A673 (cell line): Measurements from ENCODE around the gene CCDC34. TPM values are rescaled to one million over a fixed set of nuclear protein-coding genes. Genes with fewer than 3 reads are reported as not detected.

Experiments
- BruUV-seq: library from RNA; stranded (reverse); fragments of 400-500 nt; replicated peaks from 2 replicates; lab custom pipeline; 2021; lab: Mats Ljungman, UMichigan
- CTCF ChIA-PET: fragments of 300-600 bp; sonication (Branson Sonifier 250); formaldehyde crosslinking; loops from one replicate; lab custom pipeline; 2022; ENCODE audit warnings: antibody characterized with exemption; lab: Charles Lee
- POLR2A ChIA-PET: fragments of 300-600 bp; sonication (Branson Sonifier 250); formaldehyde crosslinking; loops from one replicate; lab custom pipeline; 2022; ENCODE audit warnings: antibody characterized with exemption; ENCODE audit not compliant: low non-redundant PET; lab: Charles Lee
- DNase-seq: peaks from one replicate; pipeline ENCODE4 v3.0.0-alpha.2; 2015; ENCODE audit warnings: low spot score
- H3K27ac ChIP-seq: fragments of 200-600 bp; sonication (generic); 2 replicates; pipeline ENCODE4 v1.5.1; 2016; ENCODE audit warnings: mixed run types, low read depth, mild to moderate bottlenecking, mixed read lengths, antibody characterized with exemption, low read length; ENCODE audit not compliant: poor library complexity, severe bottlenecking
- H3K27me3 ChIP-seq: fragments of 200-600 bp; sonication (generic); replicated peaks from 2 replicates; pipeline ENCODE4 v1.6.1; 2017; ENCODE audit warnings: mixed run types, low read depth, mild to moderate bottlenecking, mixed read lengths, antibody characterized with exemption, low read length; ENCODE audit not compliant: insufficient read depth, poor library complexity
- H3K36me3 ChIP-seq: fragments of 200-600 bp; sonication (generic); 2 replicates; pipeline ENCODE4 v1.6.1; 2016; ENCODE audit warnings: mixed run types, mild to moderate bottlenecking, mixed read lengths, antibody characterized with exemption, low read length; ENCODE audit not compliant: insufficient read depth, poor library complexity, severe bottlenecking
- H3K4me1 ChIP-seq: fragments of 200-600 bp; sonication (generic); 2 replicates; pipeline ENCODE4 v1.6.1; 2017; ENCODE audit warnings: mixed run types, mild to moderate bottlenecking, mixed read lengths, antibody characterized with exemption, low read length; ENCODE audit not compliant: insufficient read depth, poor library complexity, severe bottlenecking
- H3K4me3 ChIP-seq: fragments of 200-600 bp; sonication (generic); 2 replicates; pipeline ENCODE4 v1.5.1; 2016; ENCODE audit warnings: low read depth, mixed run types, mild to moderate bottlenecking, mixed read lengths, low read length; ENCODE audit not compliant: poor library complexity, severe bottlenecking
- H3K9me3 ChIP-seq: fragments of 200-600 bp; sonication (generic); 2 replicates; pipeline ENCODE4 v1.6.1; 2016; ENCODE audit warnings: mixed run types, low read depth, mild to moderate bottlenecking, mixed read lengths, antibody characterized with exemption, low read length; ENCODE audit not compliant: poor library complexity, severe bottlenecking
- EZH2 ChIP-seq: fragments of 200-600 bp; sonication (generic); IDR thresholded peaks from 2 replicates; pipeline ENCODE4 v1.6.1; 2017; ENCODE audit warnings: borderline replicate concordance, low read depth, mild to moderate bottlenecking, mixed read lengths, antibody characterized with exemption, low read length; ENCODE audit not compliant: poor library complexity, severe bottlenecking
- intact Hi-C: fragments of 100-400 bp; cut with micrococcal nuclease; formaldehyde crosslinking; loops from one replicate; pipeline ENCODE4 v1.10.0; 2022; ENCODE audit not compliant: unreplicated experiment
- total RNA-seq: library from RNA; stranded (reverse); gene quantifications from 2 replicates; pipeline ENCODE4 v1.2.3, GENCODE V29; 2021
- TF ChIP-seq, protein P1 (sequence below): fragments of 300-800, 200-600 bp; sonication (generic); conservative IDR thresholded peaks from 2 replicates; pipeline ENCODE4 v1.5.1; 2017; ENCODE audit warnings: low read depth, mild to moderate bottlenecking, antibody characterized with exemption, low read length, moderate library complexity, mixed read lengths

CCDC34 gene
- total RNA-seq, 1 experiment from 2014 or later: 101 TPM

DNA sequence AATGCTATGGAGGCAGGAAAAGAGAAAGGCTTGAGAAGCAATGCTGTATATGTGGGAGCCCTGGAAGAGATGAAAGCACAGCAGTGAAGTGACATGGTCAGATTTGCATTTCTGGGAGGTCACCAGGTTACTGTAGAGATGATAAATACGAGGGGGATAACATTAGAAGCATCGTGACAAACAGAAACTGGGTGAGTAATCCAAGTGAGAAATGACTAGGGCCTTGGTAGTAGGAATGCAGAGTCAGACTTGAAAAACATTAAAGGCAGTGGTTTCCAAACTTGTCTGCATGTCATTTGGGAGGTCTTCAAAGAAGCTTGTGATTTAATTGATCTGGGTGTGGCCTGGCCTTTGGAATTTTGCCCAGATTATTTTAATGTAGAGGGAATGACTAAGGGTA lies 43.9 kb downstream of the CCDC34 start:
- H3K27me3 ChIP-seq: no peaks in the 10 kb centered on the region
- intact Hi-C loops: no loop called here
- H3K36me3 ChIP-seq: no peaks in the 10 kb centered on the region
- CTCF ChIA-PET: no interaction called here
- no peak for DNase-seq
- H3K4me3 ChIP-seq: no peak overlapping the region
- POLR2A ChIA-PET: no interaction called here
- H3K9me3 ChIP-seq: no peaks in the 10 kb centered on the region
- H3K27ac ChIP-seq: no peak overlapping the region
- H3K4me1 ChIP-seq: peaks cover 6% of the 10 kb centered on the region
- no peak for TF ChIP-seq EZH2
- TF ChIP-seq, protein P1, sequence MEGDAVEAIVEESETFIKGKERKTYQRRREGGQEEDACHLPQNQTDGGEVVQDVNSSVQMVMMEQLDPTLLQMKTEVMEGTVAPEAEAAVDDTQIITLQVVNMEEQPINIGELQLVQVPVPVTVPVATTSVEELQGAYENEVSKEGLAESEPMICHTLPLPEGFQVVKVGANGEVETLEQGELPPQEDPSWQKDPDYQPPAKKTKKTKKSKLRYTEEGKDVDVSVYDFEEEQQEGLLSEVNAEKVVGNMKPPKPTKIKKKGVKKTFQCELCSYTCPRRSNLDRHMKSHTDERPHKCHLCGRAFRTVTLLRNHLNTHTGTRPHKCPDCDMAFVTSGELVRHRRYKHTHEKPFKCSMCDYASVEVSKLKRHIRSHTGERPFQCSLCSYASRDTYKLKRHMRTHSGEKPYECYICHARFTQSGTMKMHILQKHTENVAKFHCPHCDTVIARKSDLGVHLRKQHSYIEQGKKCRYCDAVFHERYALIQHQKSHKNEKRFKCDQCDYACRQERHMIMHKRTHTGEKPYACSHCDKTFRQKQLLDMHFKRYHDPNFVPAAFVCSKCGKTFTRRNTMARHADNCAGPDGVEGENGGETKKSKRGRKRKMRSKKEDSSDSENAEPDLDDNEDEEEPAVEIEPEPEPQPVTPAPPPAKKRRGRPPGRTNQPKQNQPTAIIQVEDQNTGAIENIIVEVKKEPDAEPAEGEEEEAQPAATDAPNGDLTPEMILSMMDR: no peak
- no TSS peak for BruUV-seq

DNA sequence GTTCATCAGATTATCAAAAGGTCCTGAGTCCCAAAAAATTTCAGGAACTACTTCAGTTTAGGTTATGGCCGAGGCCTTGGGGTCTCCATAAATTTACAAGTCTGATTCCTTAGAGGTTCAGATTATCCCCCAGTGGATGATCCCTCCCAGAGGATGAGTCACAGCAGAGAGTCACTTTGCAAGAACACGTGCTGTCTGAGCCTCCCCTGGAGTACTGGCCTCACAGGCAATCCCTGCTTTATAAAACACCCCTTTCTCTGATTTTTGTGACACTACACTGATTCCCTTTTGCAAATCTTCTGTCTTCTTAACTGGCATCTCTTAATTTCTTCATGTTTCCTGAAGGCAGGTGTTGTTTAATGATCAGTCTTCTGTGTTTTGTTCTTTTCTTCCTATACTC lies 45.3 kb downstream of the CCDC34 start:
- peaks cover 12% of the 10 kb centered on the region for H3K4me1 ChIP-seq
- H3K36me3 ChIP-seq: no peaks in the 10 kb centered on the region
- no peak overlapping the region for H3K27ac ChIP-seq
- ChIA-PET POLR2A (no interaction called here), CTCF (no interaction called here)
- intact Hi-C loops: no loop called here
- H3K4me3 ChIP-seq: no peak overlapping the region
- peak; percentile 81 for DNase-seq
- no peaks in the 10 kb centered on the region for H3K27me3 ChIP-seq
- no peaks in the 10 kb centered on the region for H3K9me3 ChIP-seq
- no TSS peak for BruUV-seq
- no peak for TF ChIP-seq EZH2
- TF ChIP-seq, protein P1: no peak

DNA sequence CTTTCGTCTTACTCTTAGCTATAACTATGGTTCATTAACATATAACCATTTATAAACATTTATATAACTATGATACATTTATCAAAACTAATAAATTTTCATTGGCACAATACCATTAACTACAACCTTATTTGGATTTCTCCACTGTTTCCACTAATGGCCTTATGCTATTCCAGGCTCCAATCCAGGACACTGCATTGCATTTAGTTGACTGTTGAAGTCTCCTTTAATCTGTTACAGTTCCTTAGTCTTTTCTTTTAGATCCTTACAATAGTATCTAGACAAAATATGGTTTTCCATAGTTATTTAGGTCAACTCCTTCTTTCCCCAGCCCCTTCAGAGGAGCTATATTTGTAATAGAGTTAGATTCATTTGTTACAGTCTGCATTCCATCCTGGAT lies 47.2 kb downstream of the CCDC34 start:
- H3K9me3 ChIP-seq: no peaks in the 10 kb centered on the region
- intact Hi-C loops: no loop called here
- ChIA-PET CTCF (interaction anchor here (1.4 kb wide), 1 partner anchor 19 kb away, joined by 4 read pairs; no protein-coding TSS in a partner anchor), POLR2A (interaction anchor here (0.5 kb wide), 1 partner anchor 44 kb away, joined by 5 read pairs; no protein-coding TSS in a partner anchor)
- peaks cover 12% of the 10 kb centered on the region for H3K4me1 ChIP-seq
- BruUV-seq: no TSS peak
- H3K27ac ChIP-seq: no peak overlapping the region
- H3K27me3 ChIP-seq: no peaks in the 10 kb centered on the region
- DNase-seq: no peak
- TF ChIP-seq, protein P1: no peak
- no peak for TF ChIP-seq EZH2
- no peaks in the 10 kb centered on the region for H3K36me3 ChIP-seq
- no peak overlapping the region for H3K4me3 ChIP-seq
